Measurements from ENCODE around the gene SLC6A12. TPM values are rescaled to one million over a fixed set of nuclear protein-coding genes. Genes with fewer than 3 reads are reported as not detected.

SLC6A12 gene
- total RNA-seq, 1 experiment from 2014 or later = 2.1 TPM

DNA sequence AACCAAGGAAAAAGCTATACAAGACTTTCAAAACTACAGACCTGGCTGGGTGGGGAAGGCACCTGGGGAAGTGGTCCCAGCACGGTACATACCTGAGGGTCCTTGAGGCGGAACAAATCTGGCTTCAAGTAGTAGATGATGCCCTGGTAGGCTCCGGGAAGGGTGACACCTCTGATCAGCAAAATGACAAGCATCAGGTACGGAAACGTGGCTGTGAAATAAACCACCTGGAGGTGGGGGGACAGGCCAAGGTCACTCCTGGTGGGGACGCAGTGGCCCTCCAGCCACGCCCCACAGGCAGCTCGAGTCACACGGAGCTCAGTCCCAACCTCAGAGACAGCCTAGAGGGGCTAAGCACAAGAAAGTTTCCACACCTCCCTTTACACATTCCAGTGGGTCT, 15.3 kb downstream of the SLC6A12 start:
- Histone ChIP-seq H3K9me3 (no peaks in the 10 kb centered on the region), H3K4me3 (ENCODE audit: low read depth, low read length) (no peak overlapping the region), H3K27me3 (replicated peaks; ENCODE audit: control insufficient read depth, insufficient read depth, low read length) (no peaks in the 10 kb centered on the region), H3K4me1 (0 out of 2 replicates have a peak, but pooled peaks cover 4% of the 10 kb centered on the region), H3K36me3 (ENCODE audit: control insufficient read depth, insufficient read depth, low read length) (no peaks in the 10 kb centered on the region)
- intact Hi-C loops (cut with micrococcal nuclease; ENCODE audit: unreplicated experiment) = no loop called here
- H3K27me3 Mint-ChIP-seq (ENCODE audit: insufficient read depth, unreplicated experiment) = peaks cover 14% of the 10 kb centered on the region
- no peak overlapping the region for H3K27ac Mint-ChIP-seq (ENCODE audit: unreplicated experiment)
- no peaks in the 10 kb centered on the region for H3K9me3 Mint-ChIP-seq (ENCODE audit: unreplicated experiment)
- ChIA-PET CTCF (interaction anchor here (1.1 to 1.5 kb wide), 2 partner anchors 11 to 25 kb away, joined by 3 read pairs; no protein-coding TSS in a partner anchor), POLR2A (no interaction called here)
- H3K4me3 Mint-ChIP-seq (ENCODE audit: unreplicated experiment) = no peak overlapping the region
- no peaks in the 10 kb centered on the region for H3K4me1 Mint-ChIP-seq (ENCODE audit: low read depth, unreplicated experiment)
- TF ChIP-seq, protein P1, sequence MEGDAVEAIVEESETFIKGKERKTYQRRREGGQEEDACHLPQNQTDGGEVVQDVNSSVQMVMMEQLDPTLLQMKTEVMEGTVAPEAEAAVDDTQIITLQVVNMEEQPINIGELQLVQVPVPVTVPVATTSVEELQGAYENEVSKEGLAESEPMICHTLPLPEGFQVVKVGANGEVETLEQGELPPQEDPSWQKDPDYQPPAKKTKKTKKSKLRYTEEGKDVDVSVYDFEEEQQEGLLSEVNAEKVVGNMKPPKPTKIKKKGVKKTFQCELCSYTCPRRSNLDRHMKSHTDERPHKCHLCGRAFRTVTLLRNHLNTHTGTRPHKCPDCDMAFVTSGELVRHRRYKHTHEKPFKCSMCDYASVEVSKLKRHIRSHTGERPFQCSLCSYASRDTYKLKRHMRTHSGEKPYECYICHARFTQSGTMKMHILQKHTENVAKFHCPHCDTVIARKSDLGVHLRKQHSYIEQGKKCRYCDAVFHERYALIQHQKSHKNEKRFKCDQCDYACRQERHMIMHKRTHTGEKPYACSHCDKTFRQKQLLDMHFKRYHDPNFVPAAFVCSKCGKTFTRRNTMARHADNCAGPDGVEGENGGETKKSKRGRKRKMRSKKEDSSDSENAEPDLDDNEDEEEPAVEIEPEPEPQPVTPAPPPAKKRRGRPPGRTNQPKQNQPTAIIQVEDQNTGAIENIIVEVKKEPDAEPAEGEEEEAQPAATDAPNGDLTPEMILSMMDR (IDR thresholded peaks at IDR 0.05; ENCODE audit: insufficient read depth in 1 of 2, low read depth in 1 of 2, low read length in 1 of 2, severe bottlenecking in 1 of 2, unreplicated experiment in 1 of 2) = no peak
- DNase-seq = no peak
- no TSS peak for BruUV-seq (replicated peaks)
- no peaks in the 10 kb centered on the region for H3K36me3 Mint-ChIP-seq (ENCODE audit: insufficient read depth, unreplicated experiment)

DNA sequence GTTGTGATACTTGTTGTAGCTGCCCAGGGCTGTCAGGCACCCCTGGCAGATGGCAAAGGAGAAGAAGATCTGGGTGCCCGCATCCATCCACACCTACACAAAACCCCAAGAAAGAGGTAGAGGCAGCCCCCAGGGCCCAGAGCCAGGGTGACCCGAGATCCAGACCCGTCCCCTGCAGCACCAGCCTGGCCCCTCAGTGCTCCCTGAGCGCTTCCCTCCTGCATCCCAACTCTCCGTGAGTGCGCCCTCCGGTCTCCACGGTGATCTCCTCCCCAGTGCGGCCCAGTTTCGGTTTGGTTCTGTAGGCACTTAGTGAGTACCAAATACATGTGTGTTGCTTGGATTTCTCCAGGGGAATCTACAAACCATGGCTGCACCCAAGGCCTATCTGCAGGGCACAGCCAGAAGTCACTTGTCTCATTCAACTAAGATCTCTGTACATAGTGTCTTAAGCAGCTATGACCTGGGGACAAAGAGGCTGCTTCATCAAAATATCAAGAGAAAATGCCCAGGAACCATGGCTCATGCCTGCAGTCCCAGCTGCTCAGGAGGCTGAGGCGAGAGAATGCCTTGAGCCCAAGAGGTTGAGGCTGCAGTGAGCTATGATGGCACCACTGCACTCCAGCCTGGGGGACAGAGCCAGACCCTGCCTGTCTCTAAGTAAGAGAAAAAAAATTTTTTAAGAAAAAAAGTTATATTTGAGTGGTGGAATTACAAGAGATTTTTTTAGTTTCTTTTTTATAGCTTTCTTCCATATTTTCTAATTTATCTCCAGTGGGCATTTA, 15.9 kb downstream of the SLC6A12 start:
- ChIA-PET POLR2A (no interaction called here), CTCF (interaction anchor here (1.1 kb wide), 1 partner anchor 10 kb away, joined by 3 read pairs; no protein-coding TSS in a partner anchor)
- Histone ChIP-seq H3K4me1 (0 out of 2 replicates have a peak, but pooled peaks cover 4% of the 10 kb centered on the region), H3K36me3 (ENCODE audit: control insufficient read depth, insufficient read depth, low read length) (no peaks in the 10 kb centered on the region), H3K9me3 (no peaks in the 10 kb centered on the region), H3K4me3 (ENCODE audit: low read depth, low read length) (no peak overlapping the region), H3K27me3 (replicated peaks; ENCODE audit: control insufficient read depth, insufficient read depth, low read length) (no peaks in the 10 kb centered on the region)
- intact Hi-C loops (cut with micrococcal nuclease; ENCODE audit: unreplicated experiment) = no loop called here
- no TSS peak for BruUV-seq (replicated peaks)
- Mint-ChIP-seq H3K27me3 (ENCODE audit: insufficient read depth, unreplicated experiment) (peaks cover 14% of the 10 kb centered on the region), H3K4me1 (ENCODE audit: low read depth, unreplicated experiment) (no peaks in the 10 kb centered on the region), H3K27ac (ENCODE audit: unreplicated experiment) (no peak overlapping the region), H3K36me3 (ENCODE audit: insufficient read depth, unreplicated experiment) (no peaks in the 10 kb centered on the region), H3K9me3 (ENCODE audit: unreplicated experiment) (no peaks in the 10 kb centered on the region), H3K4me3 (ENCODE audit: unreplicated experiment) (no peak overlapping the region)
- no peak for DNase-seq
- TF ChIP-seq, protein P1 (IDR thresholded peaks at IDR 0.05; ENCODE audit: insufficient read depth in 1 of 2, low read depth in 1 of 2, low read length in 1 of 2, severe bottlenecking in 1 of 2, unreplicated experiment in 1 of 2) = no peak

DNA sequence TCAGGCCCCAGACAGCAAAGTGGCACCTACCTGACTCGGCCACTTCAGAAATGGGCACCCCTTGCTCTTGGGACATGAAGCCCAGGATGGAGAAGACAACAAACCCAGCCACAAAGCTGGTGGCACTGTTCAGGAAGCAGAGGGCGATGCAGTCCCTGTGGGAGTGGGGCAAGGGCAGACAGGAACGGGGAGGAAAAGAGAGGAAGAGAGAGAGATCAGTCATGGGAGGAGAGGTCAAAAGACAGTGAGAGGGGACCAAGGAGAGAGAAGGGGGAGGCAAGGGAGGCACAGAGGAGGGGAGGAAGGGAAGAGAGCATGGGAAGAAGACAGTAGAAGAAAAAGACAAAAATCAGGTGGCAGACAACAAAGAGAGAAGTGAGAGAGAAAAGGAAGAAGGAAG, 16.6 kb downstream of the SLC6A12 start:
- no peaks in the 10 kb centered on the region for H3K27me3 ChIP-seq (replicated peaks; ENCODE audit: control insufficient read depth, insufficient read depth, low read length)
- no peaks in the 10 kb centered on the region for H3K36me3 ChIP-seq (ENCODE audit: control insufficient read depth, insufficient read depth, low read length)
- no peaks in the 10 kb centered on the region for H3K4me1 Mint-ChIP-seq (ENCODE audit: low read depth, unreplicated experiment)
- POLR2A ChIA-PET = no interaction called here
- CTCF ChIA-PET = no interaction called here
- no peaks in the 10 kb centered on the region for H3K36me3 Mint-ChIP-seq (ENCODE audit: insufficient read depth, unreplicated experiment)
- no TSS peak for BruUV-seq (replicated peaks)
- no peaks in the 10 kb centered on the region for H3K9me3 ChIP-seq
- no peak for DNase-seq
- H3K4me3 ChIP-seq (ENCODE audit: low read depth, low read length) = no peak overlapping the region
- intact Hi-C loops (cut with micrococcal nuclease; ENCODE audit: unreplicated experiment) = no loop called here
- no peak overlapping the region for H3K4me3 Mint-ChIP-seq (ENCODE audit: unreplicated experiment)
- TF ChIP-seq, protein P1 (IDR thresholded peaks at IDR 0.05; ENCODE audit: insufficient read depth in 1 of 2, low read depth in 1 of 2, low read length in 1 of 2, severe bottlenecking in 1 of 2, unreplicated experiment in 1 of 2) = no peak
- no peaks in the 10 kb centered on the region for H3K9me3 Mint-ChIP-seq (ENCODE audit: unreplicated experiment)
- H3K4me1 ChIP-seq = 0 out of 2 replicates have a peak, but pooled peaks cover 4% of the 10 kb centered on the region
- peaks cover 19% of the 10 kb centered on the region for H3K27me3 Mint-ChIP-seq (ENCODE audit: insufficient read depth, unreplicated experiment)
- no peak overlapping the region for H3K27ac Mint-ChIP-seq (ENCODE audit: unreplicated experiment)
